Suprapubic skin (tissue), 4 donors: ENCODE data around the gene ADGRA1.

ENCODE experiments used
- CTCF ChIP-seq, 2 donors: fragments of 200-600 bp in 1 of 2; fragments of 450-650 bp in 1 of 2; sonication (generic) in 1 of 2; IDR thresholded peaks; one replicate each; pipeline ENCODE4 v1.5.1; 2016 to 2019; ENCODE audit warnings: antibody characterized with exemption in 2 of 2, mild to moderate bottlenecking in 1 of 2, moderate library complexity in 1 of 2
- EP300 ChIP-seq: sonication (generic); formaldehyde crosslinking; IDR thresholded peaks from one replicate; pipeline ENCODE4 v1.6.1; 2017; ENCODE audit warnings: antibody characterized with exemption
- POLR2A ChIP-seq, 2 donors: fragments of 450-650 bp; IDR thresholded peaks; one replicate each; pipeline ENCODE4 v1.6.1; 2017; ENCODE audit warnings: antibody characterized with exemption in 2 of 2, mild to moderate bottlenecking in 2 of 2, moderate library complexity in 2 of 2
- POLR2AphosphoS5 ChIP-seq, 3 donors: sonication (generic); formaldehyde crosslinking; IDR thresholded peaks; one replicate each; pipeline ENCODE4 v1.6.1; 2017; ENCODE audit warnings: antibody characterized with exemption in 3 of 3

GRCh38 chr10:133088956-133089800 lies 1.5 kb downstream of the ADGRA1 start:
- TF ChIP-seq CTCF (IDR thresholded peaks at IDR 0.05) (no peak), EP300 (no peak), POLR2AphosphoS5 (IDR thresholded peaks at IDR 0.05) (no peak), POLR2A (IDR thresholded peaks at IDR 0.05) (no peak)
